Lower leg skin (tissue), 3 donors: Measurements from ENCODE around the gene ZNF287.

Experiments
- CTCF ChIP-seq, 3 donors: fragments of 450-650 bp; IDR thresholded peaks; one replicate each; pipeline ENCODE4 v1.5.1; 2016; ENCODE audit warnings: antibody characterized with exemption in 3 of 3, mild to moderate bottlenecking in 3 of 3, moderate library complexity in 2 of 3
- POLR2A ChIP-seq, 2 donors: fragments of 450-650 bp; IDR thresholded peaks; one replicate each; pipeline ENCODE4 v1.6.1; 2016 to 2017; ENCODE audit warnings: antibody characterized with exemption in 2 of 2, mild to moderate bottlenecking in 1 of 2, moderate library complexity in 1 of 2

GRCh38 chr17:16583781-16584180 lies 14.8 kb upstream of the ZNF287 start:
- TF ChIP-seq POLR2A (IDR thresholded peaks at IDR 0.05) = no peak
- no peak for TF ChIP-seq CTCF (IDR thresholded peaks at IDR 0.05)
